Measurements from ENCODE around the gene WDR89.

WDR89 gene

GRCh38 chr14:63563370-63564026 is 78.2 kb downstream of the WDR89 start:
- no peak overlapping the region for H3K27ac ChIP-seq (ENCODE audit: low read depth, low read length)
- no peaks in the 10 kb centered on the region for H3K4me1 ChIP-seq (ENCODE audit: control insufficient read depth in 1 of 2, insufficient read depth in 2 of 2, low read length in 2 of 2)
- H3K4me3 ChIP-seq (ENCODE audit: low read depth in 1 of 2, low read length in 2 of 2) = no peak overlapping the region
- no peak overlapping the region for H3K9ac ChIP-seq (ENCODE audit: low read depth in 1 of 2, low read length in 2 of 2)
- no peaks in the 10 kb centered on the region for H3K36me3 ChIP-seq (ENCODE audit: control insufficient read depth in 1 of 2, insufficient read depth in 2 of 2, low read length in 2 of 2)
- no peaks in the 10 kb centered on the region for H3K27me3 ChIP-seq (ENCODE audit: control insufficient read depth in 1 of 2, insufficient read depth in 2 of 2, low read length in 2 of 2)
- H3K9me3 ChIP-seq (ENCODE audit: control insufficient read depth in 1 of 2, low read length in 2 of 2) = no peaks in the 10 kb centered on the region

- Histone ChIP-seq H3K4me1 (ENCODE audit: control insufficient read depth in 1 of 2, insufficient read depth in 2 of 2, low read length in 2 of 2) (no peaks in the 10 kb centered on the region), H3K27ac (ENCODE audit: low read depth, low read length) (no peak overlapping the region), H3K4me3 (ENCODE audit: low read depth in 1 of 2, low read length in 2 of 2) (no peak overlapping the region), H3K9me3 (ENCODE audit: control insufficient read depth in 1 of 2, low read length in 2 of 2) (no peaks in the 10 kb centered on the region), H3K9ac (ENCODE audit: low read depth in 1 of 2, low read length in 2 of 2) (no peak overlapping the region), H3K27me3 (ENCODE audit: control insufficient read depth in 1 of 2, insufficient read depth in 2 of 2, low read length in 2 of 2) (no peaks in the 10 kb centered on the region), H3K36me3 (ENCODE audit: control insufficient read depth in 1 of 2, insufficient read depth in 2 of 2, low read length in 2 of 2) (no peaks in the 10 kb centered on the region)
Observed at GRCh38 chr14:63562405-63562804, 79.3 kb downstream of the WDR89 start.

- Histone ChIP-seq H3K27ac (ENCODE audit: low read depth, low read length) (no peak overlapping the region), H3K9me3 (ENCODE audit: control insufficient read depth in 1 of 2, low read length in 2 of 2) (no peaks in the 10 kb centered on the region), H3K4me3 (ENCODE audit: low read depth in 1 of 2, low read length in 2 of 2) (no peak overlapping the region), H3K4me1 (ENCODE audit: control insufficient read depth in 1 of 2, insufficient read depth in 2 of 2, low read length in 2 of 2) (no peaks in the 10 kb centered on the region), H3K36me3 (ENCODE audit: control insufficient read depth in 1 of 2, insufficient read depth in 2 of 2, low read length in 2 of 2) (no peaks in the 10 kb centered on the region), H3K27me3 (ENCODE audit: control insufficient read depth in 1 of 2, insufficient read depth in 2 of 2, low read length in 2 of 2) (no peaks in the 10 kb centered on the region), H3K9ac (ENCODE audit: low read depth in 1 of 2, low read length in 2 of 2) (no peak overlapping the region)
Observed at GRCh38 chr14:63555572-63555971, 86.1 kb downstream of the WDR89 start.

GRCh38 chr14:63551332-63551731 is 90.3 kb downstream of the WDR89 start:
- H3K4me3 ChIP-seq (ENCODE audit: low read depth in 1 of 2, low read length in 2 of 2) = no peak overlapping the region
- no peaks in the 10 kb centered on the region for H3K4me1 ChIP-seq (ENCODE audit: control insufficient read depth in 1 of 2, insufficient read depth in 2 of 2, low read length in 2 of 2)
- no peak overlapping the region for H3K9ac ChIP-seq (ENCODE audit: low read depth in 1 of 2, low read length in 2 of 2)
- no peak overlapping the region for H3K27ac ChIP-seq (ENCODE audit: low read depth, low read length)
- H3K36me3 ChIP-seq (ENCODE audit: control insufficient read depth in 1 of 2, insufficient read depth in 2 of 2, low read length in 2 of 2) = no peaks in the 10 kb centered on the region
- H3K9me3 ChIP-seq (ENCODE audit: control insufficient read depth in 1 of 2, low read length in 2 of 2) = no peaks in the 10 kb centered on the region
- no peaks in the 10 kb centered on the region for H3K27me3 ChIP-seq (ENCODE audit: control insufficient read depth in 1 of 2, insufficient read depth in 2 of 2, low read length in 2 of 2)

GRCh38 chr14:63547798-63548335 is 93.8 kb downstream of the WDR89 start:
- Histone ChIP-seq H3K27ac (ENCODE audit: low read depth, low read length) (no peak overlapping the region), H3K4me1 (ENCODE audit: control insufficient read depth in 1 of 2, insufficient read depth in 2 of 2, low read length in 2 of 2) (no peaks in the 10 kb centered on the region), H3K9me3 (ENCODE audit: control insufficient read depth in 1 of 2, low read length in 2 of 2) (no peaks in the 10 kb centered on the region), H3K27me3 (ENCODE audit: control insufficient read depth in 1 of 2, insufficient read depth in 2 of 2, low read length in 2 of 2) (no peaks in the 10 kb centered on the region), H3K4me3 (ENCODE audit: low read depth in 1 of 2, low read length in 2 of 2) (no peak overlapping the region), H3K36me3 (ENCODE audit: control insufficient read depth in 1 of 2, insufficient read depth in 2 of 2, low read length in 2 of 2) (no peaks in the 10 kb centered on the region), H3K9ac (ENCODE audit: low read depth in 1 of 2, low read length in 2 of 2) (no peak overlapping the region)
